K562 (cell line): ENCODE measurements around the gene PLCL2. TPM values are rescaled to one million over a fixed set of nuclear protein-coding genes. Genes with fewer than 3 reads are reported as not detected.

ENCODE experiments used
- ATAC-seq: fragments of 200-7000 bp; cut with Tn5 transposase; 3 replicates; pipeline ENCODE4 v1.9.1; 2020; ENCODE audit warnings: moderate library complexity
- BruUV-seq: library from RNA; stranded (reverse); fragments of 400-500 nt; replicated peaks from 2 replicates; lab custom pipeline; 2021; lab: Mats Ljungman, UMichigan
- CTCF ChIA-PET: fragments of 300-600 bp; formaldehyde crosslinking; extraction: SDS; loops from one replicate; lab custom pipeline; 2021; ENCODE audit warnings: low intra/inter-chr PET ratio; lab: Yijun Ruan, JAX
- POLR2A ChIA-PET: fragments of 300-600, 350-650 bp; sonication (Branson Sonifier 250); formaldehyde crosslinking; extraction: SDS; loops from one replicate; lab custom pipeline; 2021; ENCODE audit warnings: antibody characterized with exemption, inconsistent platforms; lab: Yijun Ruan, JAX
- DNase-seq, 4 experiments: peaks; one replicate each; pipeline versions ENCODE4 v3.0.0 to v3.0.0-alpha.2; 2011 to 2018; ENCODE audit warnings: low spot score in 3 of 4, mixed read lengths in 3 of 4; ENCODE audit errors: extremely low read depth in 1 of 4
- FAIRE-seq: peaks from 2 replicates; lab custom pipeline; 2011; peaks lifted over from hg19 to GRCh38; lab: Jason Lieb, UNC
- H2AFZ ChIP-seq: 2 replicates; pipeline ENCODE4 v1.6.0; 2011; ENCODE audit warnings: low read depth, low read length, control low read depth, inconsistent platforms
- H3K27ac ChIP-seq: fragments of 200-600 bp; 3 replicates; pipeline ENCODE4 v1.8.0; 2011; ENCODE audit warnings: low read depth, mild to moderate bottlenecking, control low read depth, inconsistent platforms, low read length, moderate library complexity, mixed read lengths; ENCODE audit errors: extremely low read depth
- H3K27me3 ChIP-seq, 2 experiments: fragments of 300-600 bp in 1 of 2; 2 replicates in 1 of 2; 3 replicates in 1 of 2; pipeline versions ENCODE4 v1.6.0 to v1.8.0; 2011; ENCODE audit warnings: inconsistent platforms in 2 of 2, low read length in 2 of 2, mild to moderate bottlenecking in 1 of 2, mixed read lengths in 1 of 2, moderate library complexity in 1 of 2; ENCODE audit not compliant: control insufficient read depth in 2 of 2, insufficient read depth in 2 of 2
- H3K36me3 ChIP-seq: fragments of 300-600 bp; 3 replicates; pipeline ENCODE4 v1.8.0; 2011; ENCODE audit warnings: mild to moderate bottlenecking, low read length, inconsistent platforms; ENCODE audit not compliant: control insufficient read depth, insufficient read depth
- H3K4me1 ChIP-seq, 2 experiments: fragments of 200-600 bp in 1 of 2; replicated peaks in 1 of 2; 2 replicates in 1 of 2; 3 replicates in 1 of 2; pipeline versions ENCODE4 v1.5.1 to v1.8.0; 2011; ENCODE audit warnings: inconsistent platforms in 2 of 2, low read length in 2 of 2, mild to moderate bottlenecking in 1 of 2, mixed read lengths in 1 of 2, moderate library complexity in 1 of 2; ENCODE audit not compliant: control insufficient read depth in 2 of 2, insufficient read depth in 2 of 2
- H3K4me2 ChIP-seq: 2 replicates; pipeline ENCODE4 v1.6.1; 2011; ENCODE audit warnings: low read length, control low read depth, inconsistent platforms, mixed read lengths; ENCODE audit not compliant: insufficient read depth
- H3K4me3 ChIP-seq: fragments of 200-600 bp; sonication (generic), shearing (Covaris generic); 2 replicates; pipeline ENCODE4 v1.5.1; 2016; ENCODE audit warnings: control low read depth, inconsistent platforms
- H3K79me2 ChIP-seq: fragments of 200-600 bp; 3 replicates; pipeline ENCODE4 v1.8.0; 2011; ENCODE audit warnings: low read length, inconsistent platforms; ENCODE audit not compliant: control insufficient read depth, insufficient read depth
- H3K9ac ChIP-seq, 2 experiments: 2 replicates each; pipeline versions ENCODE4 v1.6.0 to v1.6.1; 2011; ENCODE audit warnings: low read depth in 2 of 2, low read length in 2 of 2, control low read depth in 1 of 2, inconsistent platforms in 1 of 2, mild to moderate bottlenecking in 1 of 2, mixed read lengths in 1 of 2; ENCODE audit not compliant: insufficient read depth in 1 of 2
- H3K9me1 ChIP-seq: one replicate; pipeline ENCODE4 v1.6.0; 2011; ENCODE audit warnings: inconsistent platforms, mild to moderate bottlenecking, low read length, moderate library complexity; ENCODE audit not compliant: control insufficient read depth, insufficient read depth
- H3K9me3 ChIP-seq: replicated peaks from 2 replicates; pipeline ENCODE4 v1.5.1; 2011; ENCODE audit warnings: low read depth, low read length, inconsistent platforms; ENCODE audit not compliant: control insufficient read depth, insufficient read depth
- H4K20me1 ChIP-seq: replicated peaks from 2 replicates; pipeline ENCODE4 v1.6.1; 2011; ENCODE audit warnings: low read length, inconsistent platforms, mixed read lengths; ENCODE audit not compliant: control insufficient read depth, insufficient read depth
- GATAD2A ChIP-seq: fragments of 450-650 bp; IDR thresholded peaks from 2 replicates; pipeline ENCODE4 v1.6.1; 2017
- HDAC1 ChIP-seq, 2 experiments: fragments of 450-650 bp; IDR thresholded peaks; 2 replicates each; pipeline ENCODE4 v1.6.1; 2016 to 2017; ENCODE audit warnings: inconsistent platforms in 1 of 2, mild to moderate bottlenecking in 1 of 2, moderate library complexity in 1 of 2
- HIVEP1 ChIP-seq: fragments of 250-450 bp; sonication (Bioruptor Pico); IDR thresholded peaks from 2 replicates; pipeline ENCODE4 v1.4.0; 2020; ENCODE audit warnings: mild to moderate bottlenecking
- IRF9 ChIP-seq: fragments of 450-650 bp; IDR thresholded peaks from 2 replicates; pipeline ENCODE4 v1.6.1; 2016; ENCODE audit warnings: missing biosample characterization, missing genetic modification characterization
- KLF1 ChIP-seq: fragments of 450-650 bp; IDR thresholded peaks from 2 replicates; pipeline ENCODE4 v1.6.1; 2016; ENCODE audit warnings: missing genetic modification characterization, missing compliant biosample characterization
- MEF2D ChIP-seq: conservative IDR thresholded peaks from 2 replicates; pipeline ENCODE4 v1.6.1; 2016; ENCODE audit warnings: low read depth, missing genetic modification characterization, missing compliant biosample characterization
- NCOA6 ChIP-seq: fragments of 450-650 bp; IDR thresholded peaks from 2 replicates; pipeline ENCODE4 v1.6.1; 2017; ENCODE audit warnings: mild to moderate bottlenecking
- PHF21A ChIP-seq: fragments of 450-650 bp; IDR thresholded peaks from 2 replicates; pipeline ENCODE4 v1.6.1; 2017; ENCODE audit warnings: low read depth, borderline replicate concordance
- PRPF4 ChIP-seq: fragments of 200-400 bp; formaldehyde crosslinking; IDR thresholded peaks from one replicate; pipeline ENCODE4 v1.6.1; 2017; ENCODE audit warnings: low read length, low read depth, mild to moderate bottlenecking; ENCODE audit not compliant: insufficient read depth, poor library complexity, severe bottlenecking
- THRA ChIP-seq: fragments of 450-650 bp; IDR thresholded peaks from 2 replicates; pipeline ENCODE4 v1.6.1; 2017; ENCODE audit warnings: mild to moderate bottlenecking, moderate library complexity
- ZNF589 ChIP-seq: fragments of 200-800 bp; sonication (Bioruptor generic); IDR thresholded peaks from 2 replicates; pipeline ENCODE4 v1.6.1; 2016; ENCODE audit warnings: low read depth, missing genetic modification characterization, missing compliant biosample characterization
- WGBS: fragments of 100-300 bp; shearing (Covaris generic); methylation state at CpG from one replicate; pipeline ENCODE4 v1.1.6; 2016; ENCODE audit warnings: low coverage, mixed read lengths; ENCODE audit not compliant: insufficient coverage; ENCODE audit errors: missing lambda C conversion rate; 5-methylcytosine and 5-hydroxymethylcytosine counted together
- in situ Hi-C: fragments of 300-500 bp; cut with MboI; formaldehyde crosslinking; loops from 4 replicates; pipeline ENCODE4 v1.15.0; 2018; ENCODE audit warnings: inconsistent platforms, mixed read lengths
- intact Hi-C: fragments of 100-400 bp; cut with micrococcal nuclease; formaldehyde crosslinking; loops from 2 replicates; pipeline ENCODE4 v1.14.2; 2022
- polyA plus RNA-seq, 8 experiments: library from polyadenylated mRNA; depleted of rRNA in 4 of 8; stranded (reverse) in 5 of 8; unstranded in 3 of 8; fragments of >200 nt; fragmentation: Nextera tagmentation in 2 of 8; fragmentation: Illumina TruSeq in 1 of 8; extraction: Ambion mirVana in 2 of 8; extraction: Trizol in 1 of 8; gene quantifications; 2 replicates each; pipeline versions ENCODE4 v1.2.1 to v1.2.3, GENCODE V29; 2011 to 2014; ENCODE audit warnings: inconsistent platforms in 1 of 8, missing spikeins in 1 of 8
- total RNA-seq, 7 experiments: library from RNA; depleted of rRNA in 6 of 7; stranded (reverse); fragments of >200 nt in 6 of 7; fragmentation: Illumina TruSeq in 2 of 7; extraction: Trizol in 2 of 7; gene quantifications; 2 replicates each; pipeline versions ENCODE4 v1.2.1 to v1.2.3, GENCODE V29; 2011 to 2021; ENCODE audit warnings: low replicate concordance in 1 of 7
- TF ChIP-seq, protein P1 (sequence below): fragments of 150-350 bp; conservative IDR thresholded peaks from 2 replicates; pipeline ENCODE4 v1.6.1; 2014; ENCODE audit warnings: low read length

The PLCL2 gene
- total and polyA plus RNA-seq, 9 of the 15 experiments (the other 6 are each of a cell fraction or from before 2014, with no cell fraction given): 0.03 to 0.18 (median 0.11) TPM; not detected in 2

GRCh38 chr3:17040990-17041377 lies 156.2 kb downstream of the PLCL2 start:
- no peak overlapping the region for H3K4me3 ChIP-seq
- H3K27me3 ChIP-seq: no peaks in the 10 kb centered on the region; a peak in 2 of 5 replicates
- no peak overlapping the region for H3K4me2 ChIP-seq
- CTCF ChIA-PET: no interaction called here
- FAIRE-seq (no peak), DNase-seq (no peak), ATAC-seq (no peak)
- no TSS peak for BruUV-seq
- under 1% methylated on average over 5 of the region's 5 CpGs for WGBS
- H3K9me1 ChIP-seq: no peaks in the 10 kb centered on the region
- POLR2A ChIA-PET: interaction anchor here (1.3 to 1.5 kb wide), 2 partner anchors 10 to 16 kb away, joined by 3 to 6 read pairs; no protein-coding TSS in a partner anchor
- intact Hi-C loops: no loop called here
- in situ Hi-C loops: no loop called here
- no peaks in the 10 kb centered on the region for H4K20me1 ChIP-seq
- H3K9ac ChIP-seq: no peak overlapping the region
- TF ChIP-seq PRPF4 (no peak), HIVEP1 (CRISPR knock-in tag) (no peak), KLF1 (no peak), GATAD2A (no peak), NCOA6 (no peak), MEF2D (no peak), HDAC1 (IDR thresholded peaks at IDR 0.05) (no peak), PHF21A (no peak), ZNF589 (CRISPR knock-in tag) (no peak), THRA (no peak), IRF9 (tag) (no peak)
- TF ChIP-seq, protein P1, sequence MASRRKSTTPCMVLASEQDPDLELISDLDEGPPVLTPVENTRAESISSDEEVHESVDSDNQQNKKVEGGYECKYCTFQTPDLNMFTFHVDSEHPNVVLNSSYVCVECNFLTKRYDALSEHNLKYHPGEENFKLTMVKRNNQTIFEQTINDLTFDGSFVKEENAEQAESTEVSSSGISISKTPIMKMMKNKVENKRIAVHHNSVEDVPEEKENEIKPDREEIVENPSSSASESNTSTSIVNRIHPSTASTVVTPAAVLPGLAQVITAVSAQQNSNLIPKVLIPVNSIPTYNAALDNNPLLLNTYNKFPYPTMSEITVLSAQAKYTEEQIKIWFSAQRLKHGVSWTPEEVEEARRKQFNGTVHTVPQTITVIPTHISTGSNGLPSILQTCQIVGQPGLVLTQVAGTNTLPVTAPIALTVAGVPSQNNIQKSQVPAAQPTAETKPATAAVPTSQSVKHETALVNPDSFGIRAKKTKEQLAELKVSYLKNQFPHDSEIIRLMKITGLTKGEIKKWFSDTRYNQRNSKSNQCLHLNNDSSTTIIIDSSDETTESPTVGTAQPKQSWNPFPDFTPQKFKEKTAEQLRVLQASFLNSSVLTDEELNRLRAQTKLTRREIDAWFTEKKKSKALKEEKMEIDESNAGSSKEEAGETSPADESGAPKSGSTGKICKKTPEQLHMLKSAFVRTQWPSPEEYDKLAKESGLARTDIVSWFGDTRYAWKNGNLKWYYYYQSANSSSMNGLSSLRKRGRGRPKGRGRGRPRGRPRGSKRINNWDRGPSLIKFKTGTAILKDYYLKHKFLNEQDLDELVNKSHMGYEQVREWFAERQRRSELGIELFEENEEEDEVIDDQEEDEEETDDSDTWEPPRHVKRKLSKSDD: no peak
- no peak overlapping the region for H3K27ac ChIP-seq
- no peaks in the 10 kb centered on the region for H3K9me3 ChIP-seq
- H3K36me3 ChIP-seq: no peaks in the 10 kb centered on the region
- no peaks in the 10 kb centered on the region for H3K79me2 ChIP-seq
- no peaks in the 10 kb centered on the region for H3K4me1 ChIP-seq
- H2AFZ ChIP-seq: no peak overlapping the region
